ENCODE data around the gene ZNF385A. TPM values are rescaled to one million over a fixed set of nuclear protein-coding genes. Genes with fewer than 3 reads are reported as not detected.

Gene ZNF385A
- total and polyA plus RNA-seq, 11 donors = 3.6 to 22.7 (median 6.1) TPM

DNA sequence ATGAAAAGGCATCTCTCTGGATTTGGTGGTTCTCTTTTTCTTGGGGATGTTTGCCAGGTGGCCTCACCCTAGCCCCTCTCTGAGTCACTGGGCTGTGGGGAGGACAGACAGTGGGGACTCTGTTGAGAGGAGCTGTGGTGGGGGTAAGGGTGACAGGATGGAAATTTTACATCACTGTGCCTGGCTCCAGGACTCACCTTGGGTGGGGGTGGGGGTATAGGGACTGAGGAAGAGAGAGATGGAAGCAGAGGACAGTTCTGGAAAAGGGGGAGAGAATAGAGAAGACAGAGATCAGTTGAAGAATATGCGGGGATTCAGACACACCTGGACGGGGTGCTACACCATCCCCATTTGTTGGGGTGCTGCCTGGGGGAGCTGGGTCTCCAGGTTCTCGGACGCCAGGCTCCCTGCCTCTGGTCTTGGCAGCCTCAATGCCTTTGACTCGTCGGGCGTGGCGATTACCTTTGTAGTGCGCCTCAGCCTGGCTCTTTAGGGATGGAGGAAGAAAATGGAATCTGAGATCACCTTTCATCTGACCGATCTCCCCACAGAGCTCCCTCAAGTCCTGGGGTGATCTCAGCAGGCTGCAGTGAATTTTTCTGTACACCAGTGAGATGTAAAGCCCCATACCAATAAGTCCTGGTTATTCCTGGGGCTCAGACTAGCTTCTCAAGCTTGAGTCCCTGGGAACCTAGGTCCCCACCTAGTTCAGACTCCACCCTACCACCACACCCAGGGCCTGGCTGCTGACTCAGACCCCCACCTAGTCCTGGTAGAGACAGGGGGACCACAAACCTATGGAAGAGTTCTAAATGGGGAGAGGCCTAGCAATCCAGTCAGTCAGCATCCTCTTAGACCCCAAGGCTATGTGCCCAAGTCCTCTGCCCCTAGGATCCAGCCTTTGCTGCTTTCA lies 10.6 kb downstream of the ZNF385A start:
- intact Hi-C loops (cut with DNase I) = loop anchor here in 1 of 10 donors (10.0 kb wide), 1 partner anchor 369 kb away; the partner anchor contains the start of genes HOXC8 and HOXC9
- Histone ChIP-seq H3K9me3 (no peaks in the 10 kb centered on the region), H3K36me3 (peaks cover 0 to 4% (median 0%) of the 10 kb centered on the region in 9 donors), H3K4me3 (no peak overlapping the region), H3K27me3 (no peaks in the 10 kb centered on the region), H3K4me1 (peaks cover 0 to 91% (median 47%) of the 10 kb centered on the region in 12 donors), H3K27ac (peak overlapping the region in 11 of 12 donors; percentile 26 to 69 (median 63))
- WGBS, 4 donors = 91 to 96% (median 92%) methylated on average over 10 of the region's 10 CpGs
- ATAC-seq = no peak
- no peak for DNase-seq
- TF ChIP-seq CTCF (IDR thresholded peaks at IDR 0.05) = no peak
- TF ChIP-seq POLR2A (IDR thresholded peaks at IDR 0.05) = no peak

GRCh38 chr12:54372113-54372806 lies 12.3 kb downstream of the ZNF385A start:
- Histone ChIP-seq H3K4me3 (no peak overlapping the region), H3K27me3 (no peaks in the 10 kb centered on the region), H3K9me3 (no peaks in the 10 kb centered on the region), H3K4me1 (peaks cover 0 to 85% (median 46%) of the 10 kb centered on the region in 12 donors), H3K27ac (peak overlapping the region in 11 of 12 donors; percentile 46 to 84 (median 74)), H3K36me3 (peaks cover 0 to 4% (median 0%) of the 10 kb centered on the region in 9 donors)
- intact Hi-C loops (cut with DNase I) = loop anchor here in 1 of 10 donors (10.0 kb wide), 1 partner anchor 367 kb away; the partner anchor contains the start of genes HOXC8 and HOXC9
- 55 to 62% (median 58%) methylated on average over 8 of the region's 8 CpGs for WGBS, 4 donors
- DNase-seq = peak in 2 of 5 donors; percentile 44 to 60
- ATAC-seq = no peak
- TF ChIP-seq POLR2A (IDR thresholded peaks at IDR 0.05) (no peak), CTCF (IDR thresholded peaks at IDR 0.05) (no peak)

DNA sequence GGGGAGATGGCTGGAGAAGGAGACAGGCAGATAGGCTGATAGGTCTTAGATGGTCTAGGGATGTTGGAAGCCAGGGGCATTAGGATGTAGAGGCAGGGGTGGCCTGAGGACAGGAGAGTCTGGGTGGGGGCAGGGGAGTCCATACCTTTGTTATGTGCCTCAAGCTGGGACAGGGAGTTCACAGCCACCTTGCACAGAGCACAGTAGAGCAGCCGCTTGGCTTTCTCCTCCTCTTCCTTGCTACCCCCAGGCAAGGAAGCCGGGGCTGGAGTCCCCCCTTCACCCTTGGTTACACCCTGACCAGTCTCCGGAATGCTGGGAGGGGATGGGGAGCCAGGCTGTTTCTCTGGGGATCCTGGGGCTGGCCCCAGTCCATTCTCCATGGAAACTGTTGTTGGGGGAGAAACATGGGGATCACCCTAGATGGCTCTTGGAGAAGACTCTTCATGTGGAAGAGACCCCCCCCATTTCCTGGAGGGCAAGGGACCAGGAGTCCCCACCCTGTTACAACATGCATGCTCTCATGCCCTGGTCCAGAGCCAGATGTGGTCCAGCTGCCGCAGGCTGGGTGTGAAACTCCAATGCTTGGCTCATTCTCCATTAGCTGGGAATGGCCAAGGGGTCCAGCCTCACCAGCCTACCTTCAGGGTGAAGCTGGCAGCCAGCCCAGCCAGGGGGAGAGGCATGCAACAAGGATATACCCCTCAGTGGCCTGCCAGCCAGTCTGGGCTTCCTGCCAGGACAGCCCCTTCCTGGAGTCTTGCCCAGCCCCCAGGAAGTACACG lies 13.0 kb downstream of the ZNF385A start:
- peak overlapping the region in 11 of 12 donors; percentile 46 to 84 (median 74) for H3K27ac ChIP-seq
- peaks cover 0 to 79% (median 44%) of the 10 kb centered on the region in 12 donors for H3K4me1 ChIP-seq
- WGBS, 4 donors = 37 to 52% (median 39%) methylated on average over 4 to 5 of the region's 5 CpGs
- peak overlapping the region in 1 of 12 donors; percentile 8 for H3K4me3 ChIP-seq
- H3K27me3 ChIP-seq = no peaks in the 10 kb centered on the region
- H3K9me3 ChIP-seq = no peaks in the 10 kb centered on the region
- DNase-seq (peak; percentile 59 to 87 (median 73)), ATAC-seq (peak in 3 of 4 donors; percentile 6 to 18 (median 11))
- no peak for TF ChIP-seq POLR2A (IDR thresholded peaks at IDR 0.05)
- no peak for TF ChIP-seq CTCF (IDR thresholded peaks at IDR 0.05)
- intact Hi-C loops (cut with DNase I) = loop anchor here in 1 of 10 donors (10.0 kb wide), 1 partner anchor 367 kb away; the partner anchor contains the start of genes HOXC8 and HOXC9
- H3K36me3 ChIP-seq = peaks cover 0 to 4% (median 0%) of the 10 kb centered on the region in 9 donors

Data from heart left ventricle (tissue), 16 donors.